HL-60 (cell line): ENCODE data around the gene NCCRP1.

ENCODE experiments used
- DNase-seq, 2 experiments: peaks; one replicate each; pipeline ENCODE4 v3.0.0-alpha.2; 2010 to 2020; ENCODE audit warnings: low read depth in 1 of 2, low spot score in 1 of 2
- H3K27ac ChIP-seq: fragments of 250-450 bp; sonication (Bioruptor Pico); replicated peaks from 2 replicates; pipeline ENCODE4 v1.5.1; 2020; ENCODE audit warnings: mild to moderate bottlenecking, moderate library complexity
- H3K27me3 ChIP-seq: fragments of 250-450 bp; sonication (Bioruptor Pico); 2 replicates; pipeline ENCODE4 v1.5.1; 2021; ENCODE audit warnings: mild to moderate bottlenecking, moderate library complexity; ENCODE audit not compliant: insufficient read depth, poor library complexity, severe bottlenecking
- H3K4me3 ChIP-seq: replicated peaks from 2 replicates; pipeline ENCODE4 v1.5.1; 2011; ENCODE audit warnings: mild to moderate bottlenecking, control low read depth, low read length; ENCODE audit not compliant: insufficient read depth
- GABPA ChIP-seq: IDR thresholded peaks from 2 replicates; pipeline ENCODE4 v1.6.1; 2012; ENCODE audit warnings: low read depth
- POLR2AphosphoS5 ChIP-seq: IDR thresholded peaks from 2 replicates; pipeline ENCODE4 v1.6.1; 2012; ENCODE audit warnings: low read depth
- SPI1 ChIP-seq: IDR thresholded peaks from 2 replicates; pipeline ENCODE4 v1.6.1; 2012; ENCODE audit warnings: low read depth, mild to moderate bottlenecking, borderline replicate concordance
- TF ChIP-seq, protein P1 (sequence below): IDR thresholded peaks from one replicate; pipeline ENCODE4 v1.5.1; 2011; ENCODE audit warnings: low read length, control low read depth, inconsistent platforms; ENCODE audit not compliant: insufficient read depth
- TF ChIP-seq, protein P2 (sequence below): IDR thresholded peaks from 2 replicates; pipeline ENCODE4 v1.6.1; 2012; ENCODE audit warnings: low read depth; ENCODE audit not compliant: insufficient replicate concordance

Gene NCCRP1

GRCh38 chr19:39171479-39172465 lies 25.0 kb upstream of the NCCRP1 start:
- DNase-seq: no peak
- Histone ChIP-seq H3K27ac (no peak overlapping the region), H3K4me3 (no peak overlapping the region), H3K27me3 (no peaks in the 10 kb centered on the region)
- TF ChIP-seq, protein P1, sequence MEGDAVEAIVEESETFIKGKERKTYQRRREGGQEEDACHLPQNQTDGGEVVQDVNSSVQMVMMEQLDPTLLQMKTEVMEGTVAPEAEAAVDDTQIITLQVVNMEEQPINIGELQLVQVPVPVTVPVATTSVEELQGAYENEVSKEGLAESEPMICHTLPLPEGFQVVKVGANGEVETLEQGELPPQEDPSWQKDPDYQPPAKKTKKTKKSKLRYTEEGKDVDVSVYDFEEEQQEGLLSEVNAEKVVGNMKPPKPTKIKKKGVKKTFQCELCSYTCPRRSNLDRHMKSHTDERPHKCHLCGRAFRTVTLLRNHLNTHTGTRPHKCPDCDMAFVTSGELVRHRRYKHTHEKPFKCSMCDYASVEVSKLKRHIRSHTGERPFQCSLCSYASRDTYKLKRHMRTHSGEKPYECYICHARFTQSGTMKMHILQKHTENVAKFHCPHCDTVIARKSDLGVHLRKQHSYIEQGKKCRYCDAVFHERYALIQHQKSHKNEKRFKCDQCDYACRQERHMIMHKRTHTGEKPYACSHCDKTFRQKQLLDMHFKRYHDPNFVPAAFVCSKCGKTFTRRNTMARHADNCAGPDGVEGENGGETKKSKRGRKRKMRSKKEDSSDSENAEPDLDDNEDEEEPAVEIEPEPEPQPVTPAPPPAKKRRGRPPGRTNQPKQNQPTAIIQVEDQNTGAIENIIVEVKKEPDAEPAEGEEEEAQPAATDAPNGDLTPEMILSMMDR: no peak
- TF ChIP-seq POLR2AphosphoS5: no peak
- TF ChIP-seq, protein P2, sequence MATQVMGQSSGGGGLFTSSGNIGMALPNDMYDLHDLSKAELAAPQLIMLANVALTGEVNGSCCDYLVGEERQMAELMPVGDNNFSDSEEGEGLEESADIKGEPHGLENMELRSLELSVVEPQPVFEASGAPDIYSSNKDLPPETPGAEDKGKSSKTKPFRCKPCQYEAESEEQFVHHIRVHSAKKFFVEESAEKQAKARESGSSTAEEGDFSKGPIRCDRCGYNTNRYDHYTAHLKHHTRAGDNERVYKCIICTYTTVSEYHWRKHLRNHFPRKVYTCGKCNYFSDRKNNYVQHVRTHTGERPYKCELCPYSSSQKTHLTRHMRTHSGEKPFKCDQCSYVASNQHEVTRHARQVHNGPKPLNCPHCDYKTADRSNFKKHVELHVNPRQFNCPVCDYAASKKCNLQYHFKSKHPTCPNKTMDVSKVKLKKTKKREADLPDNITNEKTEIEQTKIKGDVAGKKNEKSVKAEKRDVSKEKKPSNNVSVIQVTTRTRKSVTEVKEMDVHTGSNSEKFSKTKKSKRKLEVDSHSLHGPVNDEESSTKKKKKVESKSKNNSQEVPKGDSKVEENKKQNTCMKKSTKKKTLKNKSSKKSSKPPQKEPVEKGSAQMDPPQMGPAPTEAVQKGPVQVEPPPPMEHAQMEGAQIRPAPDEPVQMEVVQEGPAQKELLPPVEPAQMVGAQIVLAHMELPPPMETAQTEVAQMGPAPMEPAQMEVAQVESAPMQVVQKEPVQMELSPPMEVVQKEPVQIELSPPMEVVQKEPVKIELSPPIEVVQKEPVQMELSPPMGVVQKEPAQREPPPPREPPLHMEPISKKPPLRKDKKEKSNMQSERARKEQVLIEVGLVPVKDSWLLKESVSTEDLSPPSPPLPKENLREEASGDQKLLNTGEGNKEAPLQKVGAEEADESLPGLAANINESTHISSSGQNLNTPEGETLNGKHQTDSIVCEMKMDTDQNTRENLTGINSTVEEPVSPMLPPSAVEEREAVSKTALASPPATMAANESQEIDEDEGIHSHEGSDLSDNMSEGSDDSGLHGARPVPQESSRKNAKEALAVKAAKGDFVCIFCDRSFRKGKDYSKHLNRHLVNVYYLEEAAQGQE: no peak
- no peak for TF ChIP-seq SPI1
- no peak for TF ChIP-seq GABPA

GRCh38 chr19:39172700-39173501 lies 23.9 kb upstream of the NCCRP1 start:
- Histone ChIP-seq H3K4me3 (no peak overlapping the region), H3K27ac (no peak overlapping the region), H3K27me3 (no peaks in the 10 kb centered on the region)
- TF ChIP-seq, protein P1: no peak
- no peak for TF ChIP-seq POLR2AphosphoS5
- no peak for TF ChIP-seq SPI1
- no peak for TF ChIP-seq GABPA
- TF ChIP-seq, protein P2: no peak
- no peak for DNase-seq

GRCh38 chr19:39173502-39173991 lies 23.2 kb upstream of the NCCRP1 start:
- no peaks in the 10 kb centered on the region for H3K27me3 ChIP-seq
- TF ChIP-seq, protein P1: no peak
- TF ChIP-seq SPI1: no peak
- TF ChIP-seq GABPA: no peak
- TF ChIP-seq, protein P2: no peak
- no peak for TF ChIP-seq POLR2AphosphoS5
- no peak for DNase-seq
- H3K4me3 ChIP-seq: no peak overlapping the region
- H3K27ac ChIP-seq: no peak overlapping the region
